Posterior cingulate gyrus (tissue), 11 donors: ENCODE data around the gene SLC25A4.
"Not testable (repeated sequence)": the region's sequence is repeated elsewhere in the genome, so short reads cannot be mapped to it uniquely, and the experiment has no call there.

Experiments used
- DNase-seq, 10 donors: peaks; one replicate each; pipeline versions ENCODE4 v3.0.0 to v3.0.0-alpha.2; 2020 to 2021; ENCODE audit warnings: mixed read lengths in 3 of 10
- intact Hi-C: fragments of 100-400 bp; cut with DNase I; formaldehyde crosslinking; loops from one replicate; pipeline ENCODE4 v1.15.1; 2023

Gene SLC25A4

DNA sequence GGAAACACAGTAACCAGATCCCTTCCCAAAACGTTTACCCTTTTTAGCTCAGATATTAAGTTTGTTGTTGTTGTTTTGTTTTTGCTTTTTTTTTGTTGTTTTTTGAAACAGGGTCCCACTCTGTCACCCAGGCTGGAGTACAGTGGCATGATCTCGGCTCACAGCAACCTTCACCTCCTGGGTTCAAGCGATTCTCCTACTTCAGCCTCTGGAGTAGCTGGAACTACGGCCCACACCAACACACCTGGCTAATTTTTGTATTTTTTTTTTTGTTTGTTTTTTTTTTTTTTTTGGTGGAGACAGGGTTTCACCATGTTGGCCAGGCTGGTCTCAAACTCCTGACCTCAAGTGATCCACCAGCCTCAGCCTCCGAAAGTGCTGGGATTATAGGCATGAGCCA lies 23.6 kb upstream of the SLC25A4 start:
- intact Hi-C loops, DNase-seq: not testable (repeated sequence)

DNA sequence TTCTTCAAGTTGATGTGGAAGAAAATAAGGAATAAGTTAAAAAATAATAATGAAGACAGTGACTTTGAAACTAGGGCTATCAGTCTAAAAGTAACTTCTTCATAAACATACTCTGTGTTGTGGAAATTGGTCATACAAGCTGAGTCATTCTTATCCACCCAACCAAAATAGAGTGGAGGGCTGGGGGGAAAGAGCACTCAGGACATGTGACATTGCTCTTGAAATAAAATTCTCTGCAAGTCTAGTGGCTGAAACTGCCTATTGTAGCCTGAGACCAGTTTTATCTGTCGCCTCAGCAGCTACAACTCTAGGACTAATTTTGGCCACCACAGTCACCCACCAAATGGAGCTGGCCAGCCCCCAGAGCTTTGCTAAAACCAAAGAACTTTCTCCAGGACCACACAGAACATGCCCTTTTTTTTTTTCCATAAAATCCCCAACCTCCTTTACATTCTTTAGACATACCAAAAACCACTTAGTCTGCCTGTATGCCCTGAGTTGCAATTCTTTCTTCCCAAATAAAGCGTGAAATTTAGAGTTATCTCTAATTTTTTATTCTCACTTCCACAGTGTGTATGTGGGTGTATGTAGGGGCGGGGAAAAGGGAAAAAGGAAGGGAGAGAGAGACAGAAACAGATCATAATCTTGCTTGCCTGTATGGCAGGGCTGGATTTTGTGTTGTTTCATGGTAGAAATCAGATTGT lies 23.0 kb upstream of the SLC25A4 start:
- no peak for DNase-seq
- intact Hi-C loops = no loop called here

DNA sequence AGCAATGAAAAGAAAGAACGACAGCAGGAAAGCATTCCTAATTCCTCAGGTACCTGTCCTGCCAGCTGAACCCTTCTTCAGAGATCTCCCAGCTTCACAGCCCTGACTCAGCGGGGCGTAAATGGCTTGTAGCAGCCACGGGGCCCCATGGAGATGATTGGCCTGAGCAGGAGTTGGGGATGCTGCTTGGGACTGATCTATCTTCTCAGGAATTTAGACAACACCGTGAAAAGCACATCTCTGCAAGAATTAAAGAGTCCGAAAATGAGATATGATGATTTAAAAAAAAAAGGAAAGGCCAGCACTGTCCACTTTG lies 22.5 kb upstream of the SLC25A4 start:
- DNase-seq = no peak
- intact Hi-C loops = no loop called here

- intact Hi-C loops = no loop called here
- DNase-seq = no peak
Observed at GRCh38 chr4:185122681-185123345, 20.3 kb upstream of the SLC25A4 start.

- intact Hi-C loops = no loop called here
- no peak for DNase-seq
Observed at GRCh38 chr4:185124006-185124405, 19.1 kb upstream of the SLC25A4 start.

DNA sequence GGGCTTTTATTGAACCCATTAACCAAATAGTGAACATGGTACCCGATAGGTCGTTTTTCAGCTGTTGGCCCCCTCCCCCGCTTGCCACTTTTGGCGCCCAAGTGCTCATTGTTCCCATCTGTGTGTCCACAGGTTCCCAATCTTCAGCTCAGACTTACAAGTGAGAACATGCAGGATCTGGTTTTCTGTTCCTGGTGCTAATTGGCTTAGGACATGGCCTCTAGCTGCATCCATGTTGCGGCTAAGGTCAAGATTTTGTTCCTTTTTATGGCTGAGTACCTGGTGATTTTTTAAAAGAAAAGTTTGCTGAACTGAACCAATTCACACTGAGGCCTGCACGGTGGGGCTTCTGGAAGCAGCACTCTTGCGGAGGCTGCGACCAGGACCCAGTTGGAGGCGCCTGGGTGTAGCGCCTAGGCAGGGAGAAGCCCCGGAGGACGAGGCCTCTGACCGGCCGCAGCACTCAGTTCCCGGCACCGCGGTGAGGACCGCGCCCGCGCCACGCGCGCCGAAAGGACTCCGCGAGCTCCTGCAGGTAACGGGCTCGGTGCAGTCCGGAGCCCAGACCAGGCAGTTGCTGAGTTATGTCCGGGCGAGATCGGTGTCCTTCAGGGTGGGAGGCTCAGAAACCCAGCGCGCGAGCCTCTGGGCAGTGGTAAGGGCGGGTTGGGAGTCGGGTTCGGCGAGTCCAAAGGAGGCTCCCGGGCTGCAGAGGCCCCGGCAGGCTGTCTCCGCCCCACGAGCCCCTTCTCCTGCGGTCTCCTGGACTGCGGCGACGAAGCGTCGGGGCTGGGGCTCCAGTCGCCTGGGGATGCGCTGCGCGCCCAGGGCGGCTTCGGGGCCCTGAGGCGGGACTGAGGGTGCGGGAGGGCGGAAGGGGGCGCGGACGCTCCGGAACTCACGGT lies 15.8 kb upstream of the SLC25A4 start:
- intact Hi-C loops = no loop called here
- DNase-seq = peak in 9 of 10 donors; percentile 18 to 90 (median 31)

DNA sequence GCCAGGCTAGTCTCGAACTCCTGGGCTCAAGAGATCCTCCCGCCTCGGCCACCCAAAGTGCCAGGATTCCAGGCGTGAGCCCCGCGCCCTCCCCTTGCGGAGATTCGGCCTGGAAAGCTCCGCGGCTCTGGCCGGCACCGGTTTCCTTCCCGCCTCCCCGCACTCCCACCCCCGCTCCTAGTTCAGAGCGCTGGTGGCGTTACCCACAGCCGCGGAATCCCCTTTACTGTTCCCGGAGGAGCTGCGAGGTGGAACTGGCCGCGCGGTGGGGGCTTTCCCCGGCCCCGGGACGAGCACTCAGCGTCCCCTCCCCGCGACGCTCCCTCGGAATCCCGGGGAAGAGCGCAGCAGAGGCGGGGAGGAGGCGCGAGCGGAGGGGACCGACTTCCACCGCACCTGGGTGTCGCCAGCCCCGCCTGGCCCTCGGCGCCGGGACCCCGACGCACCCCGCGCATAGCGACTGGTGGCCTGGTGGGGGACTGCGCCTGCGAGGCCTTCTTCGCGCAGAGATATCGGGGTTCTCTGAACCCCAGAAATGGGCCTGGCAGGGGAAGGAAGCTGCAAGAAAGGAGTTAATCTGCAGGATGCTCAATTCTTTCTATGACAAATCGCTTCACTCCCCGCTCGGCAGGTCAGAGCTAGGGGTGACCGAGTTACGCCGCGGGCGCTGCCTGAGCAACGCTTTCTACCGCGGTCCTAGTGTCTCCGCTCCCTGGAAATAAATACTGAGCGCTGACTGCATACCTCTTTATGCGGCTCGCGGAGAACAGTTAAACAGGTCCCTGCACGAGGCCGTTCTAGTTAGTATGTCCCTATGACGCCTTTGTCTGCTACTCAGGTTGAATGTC lies 14.6 kb upstream of the SLC25A4 start:
- intact Hi-C loops = no loop called here
- peak in 9 of 10 donors; percentile 15 to 93 (median 51) for DNase-seq

DNA sequence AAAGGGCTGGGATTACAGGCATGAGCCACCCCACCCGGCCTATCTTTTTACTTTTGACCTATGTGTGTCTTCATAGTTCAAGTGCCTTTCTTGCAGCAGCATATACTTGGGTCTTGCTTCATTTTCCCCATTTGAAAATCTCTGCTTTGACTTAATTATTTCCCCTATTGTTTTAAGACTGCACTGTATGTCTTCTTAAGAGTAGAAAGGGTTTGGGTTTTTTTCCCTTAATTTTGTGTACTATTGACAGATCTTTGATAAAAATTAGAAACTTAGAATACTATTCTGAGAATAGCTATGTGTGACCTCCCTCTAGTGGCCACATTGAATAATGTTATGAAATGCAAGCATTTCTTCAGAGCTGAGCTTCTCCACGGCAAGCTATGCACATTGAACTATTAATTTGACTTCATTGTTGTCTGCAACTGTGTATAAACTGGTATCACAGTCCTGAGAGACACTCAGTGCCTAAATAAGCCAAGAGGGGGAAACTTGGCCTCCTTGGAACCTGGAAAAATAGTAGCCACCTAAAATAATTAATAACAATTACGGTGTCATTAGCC lies 8.7 kb upstream of the SLC25A4 start:
- intact Hi-C loops = loop anchor here (1.0 kb wide), 1 partner anchor 94 kb away; no protein-coding TSS in a partner anchor
- DNase-seq = no peak

GRCh38 chr4:185137233-185137925 lies 5.7 kb upstream of the SLC25A4 start:
- intact Hi-C loops = no loop called here
- peak in 1 of 10 donors; percentile 48 for DNase-seq

GRCh38 chr4:185138161-185138560 lies 4.9 kb upstream of the SLC25A4 start:
- intact Hi-C loops = no loop called here
- peak in 1 of 10 donors; percentile 31 for DNase-seq

- intact Hi-C loops = loop anchor here (5.0 kb wide), 1 partner anchor 63 kb away; the partner anchor contains the start of gene CFAP97
- no peak for DNase-seq
Observed at GRCh38 chr4:185139736-185140135, 3.3 kb upstream of the SLC25A4 start.

GRCh38 chr4:185141777-185142176 lies 1.3 kb upstream of the SLC25A4 start:
- intact Hi-C loops = loop anchor here (2.0 to 5.0 kb wide), 2 partner anchors 41 to 61 kb away; partner anchors contain the start of gene CFAP97
- DNase-seq = no peak

DNA sequence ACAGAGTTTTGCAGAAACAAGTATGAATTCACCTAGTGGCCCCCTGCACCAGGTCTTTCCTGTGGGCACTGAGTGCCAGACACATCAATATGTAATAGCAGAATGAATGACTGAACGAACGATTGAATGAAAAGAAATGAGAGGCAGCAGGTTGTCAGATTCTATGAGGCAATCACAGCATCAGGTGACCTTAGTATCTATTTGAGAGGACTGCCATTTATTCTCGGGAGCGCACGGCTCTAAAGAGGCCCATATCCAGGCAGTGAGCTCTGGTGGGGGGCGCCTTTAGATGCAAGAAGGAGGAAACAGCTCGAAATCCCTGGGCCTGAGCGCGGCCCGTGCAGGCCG lies 528 bp upstream of the SLC25A4 start:
- DNase-seq = no peak
- intact Hi-C loops = loop anchor here (2.0 to 5.0 kb wide), 2 partner anchors 40 to 60 kb away; partner anchors contain the start of gene CFAP97

DNA sequence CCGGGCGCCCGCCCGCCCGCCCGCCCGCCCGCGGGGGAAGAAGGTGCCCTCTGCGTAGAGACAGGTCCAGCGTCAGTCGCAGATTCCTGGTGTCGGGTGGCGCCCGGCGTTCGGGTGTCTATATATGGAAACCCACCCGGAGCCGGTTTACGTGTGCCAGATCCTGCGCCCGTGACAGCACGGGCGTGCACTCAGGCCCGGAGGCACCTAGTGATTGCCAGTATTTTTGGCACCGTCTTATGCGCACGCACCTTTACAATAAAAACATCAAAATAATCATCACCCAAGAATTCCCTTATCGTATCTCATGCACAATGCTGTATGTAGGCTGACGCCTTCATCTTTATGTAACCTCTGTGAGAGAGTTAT lies 519 bp downstream of the SLC25A4 start:
- DNase-seq = peak in 9 of 10 donors; percentile 21 to 92 (median 48)
- intact Hi-C loops = loop anchor here (2.0 to 5.0 kb wide), 2 partner anchors 39 to 59 kb away; partner anchors contain the start of gene CFAP97

- intact Hi-C loops = loop anchor here (5.0 kb wide), 1 partner anchor 58 kb away; the partner anchor contains the start of gene CFAP97
- peak in 1 of 10 donors; percentile 74 for DNase-seq
Observed at GRCh38 chr4:185144601-185145240, 1.7 kb downstream of the SLC25A4 start.

DNA sequence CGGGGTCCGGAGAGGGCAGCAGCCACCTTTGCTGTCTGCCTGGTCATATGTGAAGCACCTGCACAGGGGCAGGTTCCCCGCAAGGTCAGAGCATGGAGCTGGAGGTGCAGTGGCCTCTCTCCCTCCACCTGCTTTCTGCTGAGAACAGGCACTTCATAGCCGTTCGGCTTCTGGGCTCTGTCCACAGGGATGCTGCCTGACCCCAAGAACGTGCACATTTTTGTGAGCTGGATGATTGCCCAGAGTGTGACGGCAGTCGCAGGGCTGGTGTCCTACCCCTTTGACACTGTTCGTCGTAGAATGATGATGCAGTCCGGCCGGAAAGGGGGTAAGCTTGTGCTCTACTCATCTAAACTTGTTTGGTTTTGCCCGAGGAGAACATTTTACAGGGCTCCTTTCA lies 2.5 kb downstream of the SLC25A4 start:
- DNase-seq = peak in 1 of 10 donors; percentile 76
- intact Hi-C loops = no loop called here

- DNase-seq = peak in 1 of 10 donors; percentile 68
- intact Hi-C loops = no loop called here
Observed at GRCh38 chr4:185149392-185149791, 6.3 kb downstream of the SLC25A4 start.

- no peak for DNase-seq
- intact Hi-C loops = no loop called here
Observed at GRCh38 chr4:185151296-185151695, 8.2 kb downstream of the SLC25A4 start.
